Activated CD4-positive, alpha-beta T cell treated with anti-CD3 and anti-CD28 coated beads, Interleukin-2, amount 50 U/mL, for 48 hours (primary cell): ENCODE data around the gene TAGLN2.

Source experiments
- DNase-seq, 2 experiments: peaks; one replicate each; pipeline ENCODE4 v3.0.0-alpha.2; 2020

Gene TAGLN2

DNA sequence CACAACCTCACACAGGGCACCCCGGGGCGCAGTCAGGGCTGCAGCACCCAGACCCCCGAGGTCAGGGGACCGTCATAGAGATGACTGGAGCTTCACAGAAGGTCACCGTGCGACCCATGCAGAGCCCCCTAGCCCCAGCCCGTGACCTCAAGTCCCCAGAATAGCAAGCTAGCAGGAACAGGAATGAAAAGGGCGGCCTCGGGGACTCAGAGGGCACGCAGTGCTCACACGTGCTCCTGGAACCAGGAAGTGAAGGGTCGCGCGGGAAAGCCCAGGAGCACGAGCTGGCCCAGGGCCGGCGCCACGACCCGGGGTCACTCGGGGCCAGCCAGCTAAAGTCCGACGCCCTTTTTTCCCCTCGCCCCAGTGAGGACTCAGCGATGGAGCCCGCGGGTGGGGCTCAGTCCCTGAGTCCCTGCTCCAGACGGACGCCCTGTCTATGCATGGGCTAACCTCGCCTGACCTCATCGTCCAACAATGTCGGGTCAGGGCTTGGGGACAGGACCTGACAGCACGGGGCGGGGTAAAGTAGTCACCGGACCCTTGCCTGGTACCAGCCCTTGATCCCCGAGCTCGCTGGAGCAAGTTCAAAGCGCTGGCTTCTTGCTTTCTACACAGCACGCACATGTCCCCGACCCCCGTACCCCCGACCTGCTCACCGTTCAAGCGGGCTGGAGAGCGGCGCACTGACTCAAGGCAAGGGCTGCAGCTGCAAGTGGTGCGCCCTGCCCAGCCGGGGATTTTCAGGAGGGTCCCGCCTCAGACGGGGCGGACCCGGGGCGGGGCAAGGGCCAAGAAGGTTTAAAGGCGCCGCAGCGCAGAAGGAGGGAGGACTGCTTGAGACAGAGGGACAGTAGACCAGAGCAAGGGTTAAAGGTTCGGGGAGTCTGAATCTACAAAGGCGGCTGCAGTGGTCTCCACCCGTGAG lies at the start of gene TAGLN2:
TSS of gene TAGLN2 (minus strand) at position 717 of the 928 bp plus-strand sequence. CDS start 4,998 bp downstream, outside the sequence.
- peak; percentile 90 to 94 for DNase-seq

DNA sequence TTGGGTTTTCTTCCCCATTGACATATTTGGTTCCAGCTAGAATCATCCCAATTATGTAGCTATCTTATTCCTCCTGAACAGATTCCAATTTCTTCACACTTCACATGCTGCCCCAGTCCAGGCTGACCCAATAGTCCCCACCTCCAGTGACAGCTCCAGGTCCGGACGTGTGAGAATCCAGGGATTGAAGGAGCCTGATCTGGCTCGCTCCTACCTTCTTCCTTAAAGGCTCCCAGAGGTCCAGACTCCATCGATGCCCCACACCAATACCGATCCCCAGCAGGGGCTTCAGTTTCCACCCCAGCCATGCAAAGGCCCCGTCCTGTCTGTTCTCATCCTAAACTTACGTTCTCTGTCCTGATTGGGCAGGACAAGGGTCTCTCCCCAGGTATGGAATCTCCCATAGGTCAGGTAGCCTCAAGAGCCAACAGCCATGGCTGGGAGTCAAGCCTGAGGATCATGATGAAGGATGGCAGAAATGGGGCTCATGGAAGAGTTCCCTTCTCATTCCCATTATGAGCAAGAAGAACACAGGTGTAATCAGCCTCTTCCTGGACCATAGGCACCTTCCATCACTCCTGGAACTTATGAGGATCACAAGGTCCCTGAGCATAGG lies 49.2 kb upstream of the TAGLN2 start:
- no peak for DNase-seq

DNA sequence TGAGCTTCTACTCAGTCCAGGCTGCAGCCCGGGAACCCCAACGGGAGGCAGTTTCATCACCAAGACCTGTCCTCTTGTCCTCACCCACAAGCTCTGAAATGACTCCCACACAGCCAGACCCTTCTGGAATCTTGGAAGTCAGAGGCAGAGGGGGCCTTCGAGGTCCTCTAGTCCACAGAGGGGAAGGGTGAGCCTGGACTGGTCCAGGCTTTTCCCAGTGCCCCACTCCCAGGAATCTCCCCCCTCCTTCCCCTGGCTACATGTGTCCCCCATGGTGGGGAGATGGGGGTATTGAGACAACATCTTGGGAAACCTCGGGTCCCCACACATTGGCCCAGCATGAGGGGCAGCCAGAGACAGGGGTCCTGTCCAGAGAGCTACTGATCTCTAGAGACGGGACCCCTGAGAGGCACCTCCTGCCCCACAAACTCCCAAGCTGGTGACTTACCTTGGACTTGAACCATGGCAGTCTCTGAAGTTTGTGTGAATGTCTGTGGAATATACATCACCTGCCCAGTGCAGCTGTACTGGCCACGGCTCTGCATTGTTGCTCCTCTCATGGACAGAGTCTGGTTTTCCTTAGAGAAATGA lies 48.1 kb upstream of the TAGLN2 start:
- DNase-seq = no peak

DNA sequence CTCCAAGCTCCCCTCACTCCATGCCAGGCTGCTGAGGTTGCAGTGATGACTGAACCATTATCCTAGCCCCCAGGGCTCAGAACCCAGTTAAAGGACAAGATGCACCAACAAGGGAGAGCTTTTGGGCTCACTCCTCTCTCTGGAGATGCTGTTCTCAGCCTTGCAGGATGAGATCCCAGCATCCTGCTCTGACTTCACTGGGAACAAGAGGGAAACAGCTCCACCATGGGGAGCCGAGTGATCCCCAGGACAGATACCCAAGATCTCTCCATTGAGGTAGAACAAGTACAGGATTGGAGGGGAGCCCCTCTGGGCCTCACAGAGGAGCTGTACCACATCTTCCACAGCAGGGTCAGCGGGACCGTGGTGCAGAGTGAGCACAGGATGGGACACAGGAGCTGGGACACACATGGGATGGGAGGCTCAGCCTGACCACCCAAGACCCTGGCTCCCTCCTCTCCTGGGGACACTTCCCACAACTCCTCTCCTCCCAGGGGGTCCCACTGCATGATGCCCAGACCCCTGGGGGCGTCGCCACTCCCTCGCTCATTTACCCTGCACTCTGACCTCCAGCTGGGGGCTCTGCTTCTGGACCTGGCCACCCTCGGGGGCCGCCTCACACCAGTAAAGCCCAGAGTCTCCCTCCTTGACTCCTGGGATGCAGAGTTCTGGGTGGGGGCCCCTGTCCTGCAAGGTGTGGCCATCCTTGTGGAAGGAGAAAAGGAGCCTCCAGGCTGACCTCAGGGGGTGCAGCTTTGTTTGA lies 47.3 kb upstream of the TAGLN2 start:
- DNase-seq = no peak

DNA sequence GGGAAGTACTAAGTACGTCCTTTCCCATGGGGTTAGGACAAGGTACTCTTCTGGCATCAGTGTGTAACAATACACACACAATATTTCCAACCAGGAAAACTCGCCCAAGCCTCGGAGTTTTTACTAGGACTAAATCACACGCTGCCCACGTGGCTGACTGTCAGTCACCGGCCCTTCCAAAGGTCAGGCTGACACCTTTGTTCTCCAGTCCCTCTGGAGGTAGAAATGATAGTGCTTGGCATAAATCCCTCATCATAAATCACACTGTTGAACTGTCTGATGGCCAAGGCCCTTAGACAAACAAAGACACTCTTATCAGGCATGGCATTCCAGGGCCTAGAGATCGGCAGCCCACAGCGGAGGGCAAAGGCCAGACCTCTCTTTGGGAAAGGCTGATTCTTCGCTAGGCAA lies 45.6 kb upstream of the TAGLN2 start:
- no peak for DNase-seq

DNA sequence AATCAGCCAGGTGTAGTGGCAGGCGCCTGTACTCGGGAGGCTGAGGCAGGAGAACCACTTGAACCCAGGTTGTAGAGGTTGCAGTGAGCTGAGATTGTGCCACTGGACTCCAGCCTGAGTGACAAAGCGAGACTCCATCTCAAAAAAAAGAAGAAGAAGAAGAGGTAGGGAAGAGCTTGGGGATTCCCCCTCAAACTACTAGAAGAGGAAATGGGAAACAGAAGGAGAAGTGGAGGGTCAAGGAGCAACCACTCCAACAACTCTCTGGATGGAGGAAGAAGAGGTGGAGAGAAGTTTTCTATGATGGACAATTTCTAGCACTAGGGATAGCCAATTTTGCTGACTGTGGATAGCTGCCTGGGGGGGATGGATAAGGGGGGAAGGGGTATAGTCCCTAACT lies 43.6 kb upstream of the TAGLN2 start:
- no peak for DNase-seq

DNA sequence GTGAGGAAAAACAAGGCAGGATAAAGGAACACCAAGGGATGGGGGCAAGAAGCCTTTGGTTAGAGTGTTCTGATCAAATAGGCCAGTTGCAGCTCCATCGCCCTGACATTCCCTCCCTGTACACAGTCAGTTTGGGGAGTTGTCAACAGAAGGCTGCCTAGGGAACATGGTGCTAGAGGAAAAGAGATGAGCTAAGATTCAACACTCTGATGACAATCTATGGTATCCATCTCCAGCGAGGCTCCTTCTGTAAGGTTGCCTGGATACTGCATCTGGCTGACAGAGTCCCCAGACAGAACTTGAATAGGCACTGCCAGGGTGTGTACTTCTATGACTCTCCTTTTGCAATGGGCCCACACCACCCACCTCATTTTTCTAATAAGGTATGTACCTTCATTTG lies 40.0 kb upstream of the TAGLN2 start:
- DNase-seq = no peak

DNA sequence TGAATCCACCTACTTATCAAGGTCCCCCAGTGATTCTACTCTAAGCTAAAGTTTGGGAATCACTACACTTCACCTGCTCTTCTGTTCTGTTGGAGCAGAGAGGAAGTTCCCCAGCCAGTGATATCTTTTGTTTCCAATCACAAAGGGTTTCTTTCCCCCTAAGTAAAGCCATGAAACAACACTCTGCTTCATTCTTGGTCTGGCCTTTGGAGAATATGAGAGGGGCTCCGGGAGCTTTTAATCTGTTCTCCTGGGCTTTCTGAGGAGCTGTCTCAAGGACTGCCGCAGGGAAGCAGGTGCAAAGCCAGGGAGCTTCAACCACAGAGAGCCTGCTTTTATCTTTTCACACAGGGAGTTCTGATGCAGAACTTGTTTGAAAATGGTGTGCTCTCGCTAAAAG lies 38.8 kb upstream of the TAGLN2 start:
- no peak for DNase-seq

DNA sequence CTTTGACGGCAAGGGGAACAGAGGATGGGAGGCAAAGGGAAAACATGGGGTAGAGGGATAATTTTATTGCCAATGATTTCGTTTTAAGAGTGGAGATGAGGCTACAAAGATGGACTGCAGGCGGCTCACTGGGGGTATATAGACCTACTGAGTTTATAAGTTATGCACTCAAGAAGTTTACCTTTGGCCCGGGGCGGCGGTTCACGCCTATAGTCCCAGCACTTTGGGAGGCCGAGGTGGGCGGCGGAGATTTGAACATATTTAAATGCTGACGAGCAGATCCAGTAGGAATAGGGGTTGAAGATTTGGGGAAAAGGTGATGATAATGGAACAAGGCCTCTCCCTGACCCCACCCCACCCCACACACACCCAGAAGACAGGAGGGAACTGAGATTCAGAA lies 36.9 kb upstream of the TAGLN2 start:
- DNase-seq = no peak

DNA sequence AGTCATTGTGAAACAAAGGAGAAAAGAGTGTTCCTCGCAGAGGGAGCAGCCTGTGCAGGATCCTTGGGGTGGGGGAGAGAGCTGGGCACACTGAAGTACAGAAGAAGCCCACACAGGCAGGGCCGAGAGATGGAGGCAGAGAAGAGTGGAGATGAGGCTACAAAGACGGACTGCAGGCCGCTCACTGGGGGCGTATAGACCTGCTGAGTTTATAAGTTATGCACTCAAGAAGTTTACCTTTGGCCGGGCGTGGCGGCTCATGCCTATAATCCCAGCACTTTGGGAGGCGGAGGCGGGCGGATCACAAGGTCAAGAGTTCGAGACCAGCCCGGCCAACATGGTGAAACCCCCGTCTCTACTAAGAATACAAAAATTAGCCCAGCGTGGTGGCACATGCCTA lies 36.3 kb upstream of the TAGLN2 start:
- no peak for DNase-seq

DNA sequence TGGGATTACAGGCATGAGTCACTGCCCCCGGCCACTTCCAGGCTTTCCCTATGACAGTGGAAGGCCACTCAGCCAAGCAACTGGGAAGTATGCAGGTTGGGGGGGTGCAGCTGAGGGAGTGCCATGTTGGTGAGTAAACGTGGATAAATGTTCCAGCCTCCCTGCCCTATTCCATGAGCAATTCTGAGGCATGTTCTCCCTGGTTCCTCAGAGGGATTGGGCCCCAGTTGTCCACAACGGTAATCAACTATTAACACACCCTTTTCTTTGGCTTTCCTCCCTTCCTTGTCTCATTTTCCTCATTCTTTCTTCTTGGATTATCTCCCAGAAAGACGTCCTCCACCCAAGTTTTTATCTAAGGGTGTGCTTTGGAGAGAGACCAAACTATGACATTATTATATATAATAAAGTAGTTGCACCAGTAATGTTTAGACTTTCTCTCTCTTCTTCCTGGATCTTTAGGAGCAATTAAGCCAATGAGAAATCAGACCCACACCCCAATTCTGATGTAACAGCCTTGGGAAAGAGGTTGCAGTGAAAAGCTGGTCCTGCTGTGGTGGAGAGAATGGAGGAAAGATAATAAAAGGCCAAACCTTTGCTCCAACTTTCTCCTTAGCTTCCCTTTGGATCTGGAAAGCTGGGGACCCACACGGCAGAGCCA lies 35.5 kb upstream of the TAGLN2 start:
- no peak for DNase-seq

DNA sequence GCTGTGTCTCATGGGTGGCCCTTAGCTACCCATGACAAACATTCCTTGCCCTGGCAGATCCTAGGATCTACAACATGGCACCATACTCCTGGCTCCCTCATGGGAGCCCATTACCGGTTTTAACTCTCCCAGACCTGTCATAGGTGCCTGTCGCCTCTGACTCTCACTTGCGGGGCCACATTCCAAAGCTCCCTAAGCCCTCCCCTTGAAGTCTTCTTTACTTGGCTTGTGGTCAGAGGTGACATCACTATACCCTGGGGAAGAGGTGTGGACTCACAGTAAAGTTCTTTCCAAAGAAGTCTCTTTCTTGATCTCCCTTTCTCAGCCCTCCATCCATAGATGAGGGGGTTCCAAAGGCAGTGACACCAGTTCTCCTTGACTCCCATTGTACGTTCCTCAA lies 34.1 kb upstream of the TAGLN2 start:
- DNase-seq = no peak

DNA sequence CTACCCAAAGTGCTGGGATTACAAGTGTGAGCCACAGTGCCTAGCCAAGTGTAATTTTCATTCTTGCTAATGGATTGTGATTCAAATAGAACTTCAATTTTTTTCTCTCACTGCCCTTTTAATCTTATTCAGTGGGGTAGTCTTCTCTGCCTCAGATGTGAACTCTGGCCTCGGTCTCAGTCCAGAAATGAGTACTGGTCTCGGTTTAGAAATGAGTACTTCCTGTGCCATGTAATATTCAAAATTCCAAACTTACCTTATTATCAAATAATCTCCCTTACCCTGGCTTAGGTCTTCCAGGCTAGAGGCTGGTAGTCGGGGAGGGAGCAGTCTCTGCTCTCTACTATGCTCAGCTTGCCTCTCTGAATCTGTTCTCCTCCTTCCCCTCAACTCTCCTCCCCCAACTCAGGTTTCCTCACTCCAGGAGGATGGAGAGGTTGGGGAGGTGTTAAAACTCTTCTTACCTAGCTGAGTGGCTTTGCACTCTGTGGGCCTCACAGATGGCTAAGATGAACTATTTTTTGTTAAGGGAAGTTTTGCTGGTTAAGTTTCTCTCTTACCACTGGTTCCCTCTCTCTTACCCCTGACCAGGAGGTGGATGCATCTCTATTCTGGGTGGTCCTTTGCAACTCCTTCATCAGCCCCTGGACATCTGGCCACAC lies 33.5 kb upstream of the TAGLN2 start:
- no peak for DNase-seq

DNA sequence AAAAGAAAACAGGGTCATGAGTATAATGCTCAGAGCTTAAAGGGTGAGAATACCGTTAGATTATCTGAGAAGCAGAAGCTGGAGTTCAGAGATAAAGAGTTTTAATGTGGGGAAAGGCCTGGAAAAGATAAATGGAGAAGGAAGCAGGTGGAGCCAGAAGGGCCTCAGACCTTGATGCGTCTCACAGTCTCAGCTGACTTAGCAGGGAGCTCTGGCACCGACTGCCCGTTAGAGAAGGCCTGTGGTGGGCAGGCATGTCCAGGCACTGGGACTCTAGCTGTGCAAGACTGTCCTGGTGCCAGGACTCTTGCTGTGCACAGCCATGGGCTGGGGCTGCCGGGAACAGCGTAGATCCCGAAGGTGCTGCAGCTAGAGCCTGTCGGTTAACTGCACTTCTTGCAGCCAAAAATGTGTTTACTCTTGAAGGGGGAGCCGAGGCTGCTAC lies 32.5 kb upstream of the TAGLN2 start:
- DNase-seq = no peak

DNA sequence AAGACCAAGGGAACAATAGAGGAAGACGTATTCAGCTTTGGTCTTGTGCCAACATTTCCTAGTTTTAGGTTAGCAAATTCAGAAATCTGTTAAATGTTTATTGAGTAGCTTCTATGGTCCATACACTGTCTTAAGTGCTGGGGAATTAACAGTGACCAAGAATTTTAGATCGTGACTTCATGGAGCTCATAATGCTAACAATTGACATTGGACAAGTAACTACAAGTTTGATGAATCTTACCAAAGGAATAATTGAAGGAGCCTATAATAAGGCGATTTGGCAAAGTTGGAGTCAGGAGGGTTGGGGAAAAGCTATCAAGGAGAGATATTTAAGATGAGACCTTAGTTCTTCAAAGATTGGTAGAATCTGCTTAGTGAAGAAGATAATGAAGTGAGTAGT lies 30.1 kb upstream of the TAGLN2 start:
- no peak for DNase-seq

DNA sequence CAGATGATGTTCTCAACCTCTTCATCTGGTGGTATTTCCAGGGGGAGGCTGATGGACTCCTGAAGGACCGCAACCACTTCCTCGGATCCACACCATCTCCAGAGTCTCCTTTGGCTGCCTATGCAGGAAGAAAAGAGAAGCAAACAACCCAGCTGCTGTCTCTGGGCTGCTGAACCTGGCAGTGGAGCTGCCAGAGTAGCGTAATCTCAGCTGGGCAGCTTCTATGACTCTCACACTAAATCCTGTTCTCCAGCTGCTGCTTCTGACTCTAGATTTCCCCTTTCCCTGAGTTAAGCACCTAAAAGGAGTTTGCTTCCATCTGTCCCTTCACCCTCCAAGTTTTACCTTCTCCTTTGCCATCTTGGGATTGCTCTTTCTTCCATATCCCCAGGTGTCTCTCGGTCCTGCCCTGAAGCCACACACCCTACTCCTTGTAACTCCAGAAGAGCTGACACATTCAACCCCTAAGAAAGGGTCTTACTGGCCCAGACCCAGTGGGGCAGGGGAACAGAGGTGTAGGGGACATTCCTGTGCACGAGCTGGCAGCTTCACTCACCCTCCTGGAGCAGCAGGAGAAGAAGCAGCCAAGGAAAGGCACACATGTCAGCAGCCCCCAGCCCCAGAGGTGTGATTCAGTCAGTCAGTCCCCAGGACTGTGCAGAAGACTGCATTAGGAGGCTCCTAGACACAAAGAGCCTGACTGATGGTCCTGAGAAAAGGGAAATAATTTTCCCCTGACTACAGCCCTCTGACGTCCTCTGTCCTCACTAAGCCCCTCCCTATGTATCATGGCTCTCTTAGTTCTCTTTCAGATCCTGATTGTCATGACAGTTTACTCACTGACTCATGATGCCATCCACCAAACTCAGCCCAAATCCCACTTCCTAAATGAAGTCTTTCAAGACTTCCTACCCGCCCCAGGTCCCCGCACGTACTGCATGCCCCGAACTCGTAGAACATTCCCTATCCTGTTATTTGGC lies 28.5 kb upstream of the TAGLN2 start, which contains the start of gene SLAMF9:
TSS of gene SLAMF9 (minus strand) at position 702 of the 980 bp plus-strand sequence. CDS start at position 602, 100 bp downstream.
- no peak for DNase-seq

DNA sequence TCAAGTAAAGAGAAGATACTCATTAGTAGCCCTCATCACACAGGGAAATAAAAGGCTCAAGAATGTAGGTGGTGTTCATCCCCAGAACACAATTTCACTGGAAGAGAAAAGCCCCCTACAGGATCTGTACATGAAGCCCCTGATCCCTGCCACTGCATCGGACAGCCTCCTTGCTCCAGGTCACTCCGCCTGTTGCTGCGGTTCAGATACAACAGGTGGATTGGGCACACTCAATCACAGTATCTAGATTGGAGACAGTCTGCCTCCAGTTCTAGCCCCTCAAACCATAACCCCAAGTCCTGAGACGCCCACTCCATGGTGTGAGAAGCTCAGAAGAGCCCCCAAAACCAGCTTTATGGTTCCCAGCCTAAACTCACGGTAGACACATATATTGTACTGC lies 27.6 kb upstream of the TAGLN2 start:
- no peak for DNase-seq

DNA sequence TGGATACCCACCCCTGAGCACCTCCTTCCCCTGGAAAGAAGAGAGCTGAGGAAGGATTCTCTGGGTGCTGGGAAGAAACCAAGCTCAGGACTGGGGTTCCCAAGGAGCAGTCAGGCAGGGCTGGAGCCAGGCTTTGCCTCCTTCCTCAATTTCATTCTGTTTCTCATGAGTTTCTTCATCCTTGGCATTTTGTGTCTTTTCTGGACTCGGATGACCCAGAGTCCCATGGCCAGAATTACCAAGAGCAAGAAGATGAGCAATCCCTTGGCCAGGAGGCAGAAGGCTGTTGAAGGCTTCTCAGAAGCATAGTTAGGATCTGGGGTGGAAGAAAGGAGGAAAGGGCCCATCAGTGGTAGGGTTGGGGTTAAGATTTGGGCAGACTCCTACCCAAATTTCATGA lies 26.2 kb upstream of the TAGLN2 start:
- DNase-seq = no peak

DNA sequence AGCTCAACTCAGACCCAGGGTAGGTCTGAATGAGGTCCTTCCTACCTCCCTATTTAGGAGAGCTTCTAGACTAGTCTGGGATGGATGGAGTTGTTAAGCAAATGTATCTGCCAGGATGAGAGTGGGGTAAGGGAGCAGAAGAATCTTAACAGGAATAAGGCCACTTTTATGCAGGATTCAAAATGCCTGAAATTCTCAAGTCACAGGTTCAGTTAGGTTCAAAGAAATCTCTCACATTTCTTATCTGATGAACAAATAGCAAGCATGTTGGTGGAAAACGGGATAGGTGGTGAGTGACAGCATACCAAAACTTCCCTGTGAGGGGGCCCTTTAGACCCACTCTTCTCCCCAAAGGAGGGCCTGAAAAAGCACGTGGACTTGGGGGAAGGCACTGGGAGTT lies 25.7 kb upstream of the TAGLN2 start:
- no peak for DNase-seq

DNA sequence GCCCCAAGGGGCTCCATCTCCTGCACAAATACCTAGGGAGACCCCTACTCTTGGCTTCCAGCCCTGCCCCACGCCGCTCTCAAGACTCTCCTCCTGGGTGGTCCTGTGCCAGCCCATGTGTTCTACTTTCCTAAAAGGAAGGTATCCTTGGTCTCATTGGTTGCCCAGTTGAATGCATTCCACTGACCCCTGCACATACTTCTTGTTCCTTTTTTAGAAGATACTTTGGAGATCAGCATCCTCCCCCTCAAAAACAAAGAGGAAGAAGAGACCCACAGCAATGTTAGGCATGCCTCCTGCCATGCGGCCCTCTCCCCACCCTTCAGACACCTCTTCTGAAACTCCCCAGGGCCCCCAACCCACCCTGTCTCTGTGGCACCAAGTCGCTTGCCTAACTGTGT lies 24.7 kb upstream of the TAGLN2 start:
- no peak for DNase-seq

DNA sequence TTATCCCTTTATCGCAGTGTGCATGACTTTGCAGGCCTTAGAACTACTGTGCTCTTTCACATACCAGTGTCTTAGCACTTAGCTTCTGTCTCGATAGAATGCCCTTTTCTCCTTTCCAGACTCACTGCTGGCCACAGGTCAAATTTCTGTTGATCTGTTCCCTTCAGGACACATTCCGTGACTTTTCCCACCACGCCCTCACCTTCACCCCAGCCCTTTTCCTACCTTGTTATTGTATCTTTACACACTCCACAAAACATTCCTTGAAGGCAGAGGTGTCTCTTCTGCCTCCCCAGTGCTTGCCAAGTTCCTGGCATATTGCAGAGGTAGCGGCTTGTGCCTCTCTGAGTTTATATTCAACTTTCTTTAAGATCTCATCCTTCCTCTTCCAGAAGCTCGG lies 23.8 kb upstream of the TAGLN2 start:
- no peak for DNase-seq
